Superior temporal gyrus (tissue), 1 donor: ENCODE data around the gene FAM222A.

Experiments
- DNase-seq: peaks from one replicate; pipeline ENCODE4 v3.0.0-alpha.2; 2016; ENCODE audit errors: extremely low spot score

FAM222A gene

GRCh38 chr12:109797905-109798669, 84.5 kb downstream of the FAM222A start:
- DNase-seq, result no peak

- no peak for DNase-seq
These were observed 85.1 kb downstream of the FAM222A start for GRCh38 chr12:109798691-109799090.

GRCh38 chr12:109800536-109800935, 86.9 kb downstream of the FAM222A start:
- no peak for DNase-seq

GRCh38 chr12:109802828-109803227, 89.2 kb downstream of the FAM222A start:
- no peak for DNase-seq

- DNase-seq, result no peak
These were observed 90.1 kb downstream of the FAM222A start for GRCh38 chr12:109803678-109804077.

- peak; percentile 84 for DNase-seq
These were observed 91.5 kb downstream of the FAM222A start for GRCh38 chr12:109804820-109805761.

GRCh38 chr12:109807954-109808643, 94.5 kb downstream of the FAM222A start:
- no peak for DNase-seq

- no peak for DNase-seq
These were observed 95.4 kb downstream of the FAM222A start for GRCh38 chr12:109808876-109809646.

- DNase-seq, result no peak
These were observed 97.5 kb downstream of the FAM222A start for GRCh38 chr12:109810954-109811623.

GRCh38 chr12:109811624-109811995, 98.0 kb downstream of the FAM222A start:
- DNase-seq, result no peak

- no peak for DNase-seq
These were observed 100.3 kb downstream of the FAM222A start for GRCh38 chr12:109813810-109814416.

- DNase-seq, result no peak
These were observed 101.0 kb downstream of the FAM222A start for GRCh38 chr12:109814600-109815150.

- DNase-seq, result no peak
These were observed 101.6 kb downstream of the FAM222A start for GRCh38 chr12:109815225-109815624.

- no peak for DNase-seq
These were observed 102.4 kb downstream of the FAM222A start for GRCh38 chr12:109815757-109816617.

- DNase-seq, result no peak
These were observed 103.2 kb downstream of the FAM222A start for GRCh38 chr12:109816870-109817269.

- DNase-seq, result no peak
These were observed 104.1 kb downstream of the FAM222A start for GRCh38 chr12:109817627-109818231.

- DNase-seq, result no peak
These were observed 104.6 kb downstream of the FAM222A start for GRCh38 chr12:109818253-109818652.

GRCh38 chr12:109818905-109819500, 105.4 kb downstream of the FAM222A start:
- no peak for DNase-seq
